ENCODE measurements around the gene AP3S1.

GRCh38 chr5:115811406-115811805 is 30.3 kb upstream of the AP3S1 start:
- TF ChIP-seq POLR2A (IDR thresholded peaks at IDR 0.05) (no peak), CTCF (IDR thresholded peaks at IDR 0.05) (no peak), POLR2AphosphoS5 (IDR thresholded peaks at IDR 0.05) (no peak)

Measured in stomach (tissue), 4 donors.